Activated T-cell treated with anti-CD3 and anti-CD28 coated beads for 4 hours (primary cell): ENCODE measurements around the gene IL1RAP.
"Not testable (repeated sequence)": the region's sequence is repeated elsewhere in the genome, so short reads cannot be mapped to it uniquely, and the experiment has no call there.

ENCODE experiments used
- DNase-seq: peaks from one replicate; pipeline ENCODE4 v3.0.0-alpha.2; 2020

IL1RAP gene

DNA sequence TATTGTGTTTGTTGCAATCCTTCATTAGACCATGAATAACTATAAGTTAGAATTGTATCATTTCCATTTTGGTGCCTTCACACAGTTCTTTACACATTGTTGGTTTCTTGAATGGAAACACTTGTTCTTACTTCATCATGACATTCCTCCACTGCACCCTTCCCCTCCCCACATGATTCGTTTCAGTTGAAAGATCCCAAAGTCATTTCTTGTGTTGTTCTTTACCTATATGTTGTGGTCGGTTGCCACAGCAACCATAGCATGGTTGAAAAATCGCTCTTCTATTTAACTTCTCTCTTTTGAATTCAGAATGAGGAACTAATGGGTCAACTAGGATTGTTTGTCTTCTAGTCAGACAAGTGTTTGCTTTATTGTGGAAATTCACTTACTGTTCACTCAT is 103.3 kb downstream of the IL1RAP start:
- DNase-seq, result no peak

DNA sequence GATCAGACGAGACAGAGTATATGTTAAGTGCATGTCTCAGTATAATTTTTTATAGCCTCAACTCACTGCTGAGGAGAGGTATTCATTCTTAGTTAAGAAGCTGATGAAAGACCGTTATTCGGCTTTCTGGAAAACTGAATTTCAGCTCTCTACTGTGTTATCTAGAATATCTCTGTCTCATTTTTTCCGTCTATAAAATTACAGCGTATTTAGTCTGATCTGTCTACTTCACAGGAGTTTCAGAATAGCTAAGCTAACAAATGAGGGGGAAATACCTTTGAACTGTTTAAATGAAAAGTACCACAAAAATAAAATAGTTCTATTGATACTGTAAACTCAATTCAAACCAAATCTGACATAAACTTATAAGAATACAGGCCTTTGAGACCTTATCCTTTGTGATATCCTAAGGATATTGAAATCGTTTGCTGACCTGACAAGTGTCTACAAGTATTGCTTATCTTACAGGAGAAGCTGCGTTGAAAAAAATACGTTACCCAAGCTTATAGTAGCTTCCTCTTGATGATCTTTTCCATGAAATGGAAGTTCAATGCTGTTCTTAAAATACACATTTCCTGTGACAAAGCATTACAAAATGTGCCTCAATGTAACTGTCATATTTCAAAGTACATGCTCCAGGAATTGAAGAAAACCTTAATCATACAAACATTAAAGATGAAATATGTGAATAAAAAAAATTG is 104.6 kb downstream of the IL1RAP start:
- DNase-seq, result no peak

DNA sequence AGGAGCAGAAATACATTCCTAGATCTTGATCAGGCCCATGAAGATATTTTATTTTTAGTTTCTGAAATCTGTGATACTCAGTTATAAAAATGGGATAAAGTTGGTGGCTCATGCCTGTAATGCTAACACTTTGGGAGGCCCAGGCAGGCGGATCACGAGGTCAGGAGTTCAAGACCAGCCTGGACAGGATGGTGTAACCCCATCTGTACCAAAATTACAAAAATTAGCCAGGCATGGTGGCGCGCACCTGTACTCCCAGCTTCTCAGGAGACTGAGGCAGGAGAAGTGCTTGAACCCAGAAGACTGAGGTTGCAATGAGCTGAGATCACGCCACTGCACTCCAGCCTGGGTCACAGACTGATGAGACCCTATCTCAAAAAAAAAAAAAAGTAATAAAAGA is 105.5 kb downstream of the IL1RAP start:
- no peak for DNase-seq

DNA sequence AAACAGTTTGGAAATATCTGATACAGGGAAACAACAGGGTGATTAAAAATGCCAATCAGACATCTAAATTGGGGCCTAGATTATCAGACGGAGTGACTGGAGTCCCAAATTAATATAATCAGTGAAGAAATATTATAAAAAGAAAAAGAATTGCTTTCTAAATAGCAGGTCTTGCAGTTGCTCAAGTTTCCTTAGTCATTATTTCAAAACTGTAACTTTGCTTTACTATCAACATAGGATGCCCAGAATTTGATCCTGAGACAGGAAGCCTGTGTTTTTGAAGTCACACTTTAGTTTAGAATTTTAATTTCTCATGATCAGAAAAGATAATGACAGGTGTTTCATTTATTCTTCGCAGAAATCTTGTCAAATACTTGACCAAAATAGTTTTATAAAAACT is 105.9 kb downstream of the IL1RAP start:
- DNase-seq, result no peak

DNA sequence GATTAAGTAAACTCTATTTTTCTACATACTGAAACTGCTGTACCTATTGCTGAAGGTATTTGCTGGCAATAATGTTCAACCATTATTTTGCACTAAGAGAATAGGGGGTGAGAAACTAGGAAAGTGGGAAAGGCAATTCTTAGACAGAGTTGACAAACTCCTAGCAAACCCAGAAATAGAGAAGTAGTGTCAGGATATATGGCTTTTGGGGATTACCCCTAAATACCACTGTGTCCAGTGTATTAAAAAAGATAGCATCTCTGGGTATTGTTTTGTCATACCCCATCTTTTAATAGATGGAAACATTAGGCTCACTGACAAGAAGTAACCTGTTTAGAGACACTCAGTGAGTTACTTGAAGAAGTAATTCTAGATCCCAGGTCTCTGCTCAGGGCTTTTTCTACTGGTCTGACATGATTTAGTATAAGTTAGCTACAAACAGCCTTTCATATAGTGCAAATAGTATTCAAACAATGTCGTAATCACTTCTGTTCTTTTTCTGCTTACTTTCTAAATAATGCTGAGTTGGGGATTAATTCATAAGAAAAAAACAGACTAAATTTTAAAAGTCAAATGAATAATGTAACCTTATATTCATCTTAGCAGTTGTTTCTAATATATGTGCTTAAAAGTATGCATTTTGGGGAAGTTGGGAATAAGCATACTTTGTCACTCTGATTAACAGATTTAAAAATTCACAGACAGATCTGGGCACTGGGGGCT is 107.2 kb downstream of the IL1RAP start:
- DNase-seq, result no peak

DNA sequence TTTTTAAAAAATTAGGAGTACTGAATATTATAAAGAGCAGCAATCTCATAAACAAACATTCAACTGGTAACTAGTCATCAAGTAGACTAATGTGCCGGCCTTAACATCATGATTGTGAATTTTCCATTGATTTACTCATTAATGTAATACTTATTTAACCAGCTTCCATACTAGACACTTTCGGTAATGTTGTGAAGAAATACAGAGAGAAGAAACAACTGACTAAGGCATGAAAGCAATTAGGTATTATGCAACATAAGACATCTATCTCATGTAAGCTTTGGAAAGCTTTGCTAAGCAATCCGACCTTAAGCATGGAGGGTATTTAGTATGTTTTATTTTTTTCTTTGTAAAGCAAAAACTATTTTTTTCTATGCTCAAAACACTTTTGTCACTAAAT is 108.0 kb downstream of the IL1RAP start:
- DNase-seq, result no peak

DNA sequence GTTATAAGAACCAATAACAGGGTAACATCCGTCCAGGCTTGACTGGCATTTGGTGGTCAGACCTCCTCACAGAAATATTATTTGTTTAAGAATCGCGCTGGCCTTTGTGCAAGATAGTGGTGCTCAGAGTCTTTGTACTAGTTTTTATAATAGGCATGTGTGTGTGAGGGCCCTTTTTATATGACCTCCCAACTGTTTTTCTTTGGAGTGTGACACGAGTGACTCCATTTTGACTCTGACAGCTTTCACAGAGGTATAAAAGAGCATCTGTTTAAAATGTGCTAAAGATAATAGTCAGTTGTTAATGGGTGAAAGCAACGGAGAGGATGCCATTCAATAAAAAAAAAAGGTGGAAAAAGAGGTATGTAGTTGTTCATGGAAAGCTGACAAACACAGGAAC is 110.4 kb downstream of the IL1RAP start:
- no peak for DNase-seq

DNA sequence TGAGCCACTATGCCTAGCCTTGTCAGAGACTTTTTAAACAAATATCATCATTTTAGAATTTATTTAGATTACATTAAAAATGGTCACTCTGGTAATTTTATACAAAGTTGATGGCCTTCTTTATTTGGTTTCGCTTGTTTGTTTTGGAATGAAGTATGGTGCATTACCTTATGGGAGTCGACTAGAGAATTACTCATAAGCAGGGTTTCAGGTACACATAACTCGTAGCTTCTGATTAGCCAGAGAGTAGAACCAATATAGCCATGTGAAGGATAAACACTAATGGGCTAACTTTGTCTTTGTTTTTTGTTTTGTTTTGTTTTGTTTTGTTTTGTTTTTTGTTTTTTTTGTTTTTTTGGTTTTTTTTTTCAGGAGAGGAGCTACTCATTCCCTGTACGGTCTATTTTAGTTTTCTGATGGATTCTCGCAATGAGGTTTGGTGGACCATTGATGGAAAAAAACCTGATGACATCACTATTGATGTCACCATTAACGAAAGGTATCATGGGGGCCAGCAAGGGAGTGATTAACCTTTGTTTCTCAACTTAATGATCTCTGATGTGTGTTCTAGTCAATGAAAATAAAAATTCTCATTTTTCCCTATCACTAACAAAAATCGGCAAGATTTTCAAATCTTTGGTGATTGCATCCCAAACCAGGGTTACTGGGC is 113.2 kb downstream of the IL1RAP start:
- no peak for DNase-seq

DNA sequence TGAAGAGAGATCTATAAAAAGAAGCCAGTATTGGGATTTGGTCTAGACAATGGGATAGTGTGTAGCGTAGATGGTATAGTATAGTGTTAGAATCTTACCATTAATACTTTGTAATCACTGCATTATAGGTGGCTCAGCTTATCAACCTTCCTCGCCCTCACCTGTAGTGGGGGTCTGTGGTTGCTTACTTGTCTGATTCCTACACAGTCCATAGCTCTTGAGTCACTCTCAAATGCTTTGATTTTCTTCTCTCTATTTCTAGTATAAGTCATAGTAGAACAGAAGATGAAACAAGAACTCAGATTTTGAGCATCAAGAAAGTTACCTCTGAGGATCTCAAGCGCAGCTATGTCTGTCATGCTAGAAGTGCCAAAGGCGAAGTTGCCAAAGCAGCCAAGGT is 115.2 kb downstream of the IL1RAP start:
- no peak for DNase-seq

DNA sequence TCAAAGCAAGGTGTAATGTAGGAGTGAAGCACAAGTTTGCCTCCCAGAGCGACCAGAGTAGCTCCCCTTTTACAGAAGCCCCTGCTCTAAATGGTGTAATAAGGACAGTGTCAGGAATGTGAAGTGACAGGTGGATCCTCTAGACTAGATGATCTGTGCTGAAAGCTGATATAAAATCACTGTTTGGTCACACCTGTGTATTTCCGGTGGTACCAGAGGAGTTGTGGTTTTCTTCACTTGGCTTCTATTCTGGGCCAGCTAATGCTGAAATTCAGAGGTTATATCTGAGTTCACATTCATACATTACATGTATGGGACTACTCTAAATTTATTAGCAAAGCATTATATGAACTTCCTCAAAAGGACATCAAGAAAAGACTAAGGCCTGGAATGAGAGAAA is 117.4 kb downstream of the IL1RAP start:
- no peak for DNase-seq

DNA sequence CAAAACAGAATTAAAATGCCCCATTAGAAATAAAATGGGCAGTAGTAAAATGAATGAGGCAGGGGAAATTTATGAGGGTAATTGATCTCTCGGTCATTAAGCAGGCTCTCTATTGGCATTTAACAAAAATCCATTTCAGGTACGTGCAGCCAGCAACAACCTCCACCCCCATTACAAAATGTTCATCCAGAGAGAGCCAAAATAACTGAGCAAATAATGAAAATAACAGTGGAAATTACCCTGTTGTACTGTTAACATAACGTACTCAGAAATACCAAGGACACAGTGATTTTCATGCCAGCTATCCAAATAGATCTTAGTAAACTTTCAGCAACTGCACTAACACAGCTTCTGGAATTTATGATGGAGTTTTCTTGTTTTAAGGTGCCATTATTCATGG is 127.7 kb downstream of the IL1RAP start:
- DNase-seq, result no peak

DNA sequence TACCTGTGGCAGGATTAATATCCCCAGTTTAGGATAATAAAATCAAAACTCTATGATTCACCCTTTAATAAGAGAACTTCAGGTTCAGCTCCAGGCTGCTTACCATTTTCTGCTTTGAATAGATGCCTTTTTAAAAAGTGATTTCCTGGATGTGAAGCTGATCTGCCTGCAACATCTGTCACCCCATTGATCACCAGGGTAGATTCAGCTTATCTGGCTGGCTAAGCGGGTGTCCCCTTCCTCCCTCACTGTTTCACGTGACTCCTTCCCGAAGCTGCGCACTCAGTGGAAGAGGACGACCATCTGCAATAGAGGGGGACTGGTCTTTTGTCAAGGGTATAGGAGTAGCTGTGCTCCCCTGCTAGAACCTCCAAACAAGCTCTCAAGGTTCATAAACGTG is 128.1 kb downstream of the IL1RAP start:
- DNase-seq, result no peak

DNA sequence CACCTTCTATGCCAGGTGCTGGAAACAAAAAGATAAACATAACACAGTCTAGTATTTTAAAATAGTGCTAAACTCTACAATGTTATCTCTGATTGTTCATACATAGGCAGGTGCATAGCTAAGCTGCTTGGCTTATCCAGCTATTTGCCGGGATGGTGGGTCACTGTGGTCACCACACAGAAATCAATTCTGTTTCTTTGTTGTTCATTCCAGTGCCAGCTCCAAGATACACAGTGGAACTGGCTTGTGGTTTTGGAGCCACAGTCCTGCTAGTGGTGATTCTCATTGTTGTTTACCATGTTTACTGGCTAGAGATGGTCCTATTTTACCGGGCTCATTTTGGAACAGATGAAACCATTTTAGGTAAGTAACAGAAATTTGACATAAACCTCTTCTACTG is 130.2 kb downstream of the IL1RAP start:
- no peak for DNase-seq

DNA sequence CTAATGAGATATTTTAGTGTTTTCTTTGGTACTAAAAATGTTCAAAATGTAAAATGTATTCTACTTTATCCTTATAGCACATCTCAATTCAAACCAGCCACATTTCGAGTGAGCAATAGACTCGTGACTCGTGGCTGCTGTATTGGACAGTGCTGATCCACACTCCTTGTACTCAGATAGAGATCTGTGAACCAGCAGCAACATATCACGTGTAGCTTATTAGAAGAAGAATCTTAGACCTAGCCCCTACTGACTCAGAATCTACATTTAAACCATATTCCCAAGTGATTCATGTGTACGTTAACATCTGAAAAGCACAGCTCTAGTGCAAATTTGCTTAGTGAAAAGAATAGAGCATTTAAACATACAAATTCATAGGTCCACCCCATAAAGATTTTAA is 130.9 kb downstream of the IL1RAP start:
- no peak for DNase-seq

DNA sequence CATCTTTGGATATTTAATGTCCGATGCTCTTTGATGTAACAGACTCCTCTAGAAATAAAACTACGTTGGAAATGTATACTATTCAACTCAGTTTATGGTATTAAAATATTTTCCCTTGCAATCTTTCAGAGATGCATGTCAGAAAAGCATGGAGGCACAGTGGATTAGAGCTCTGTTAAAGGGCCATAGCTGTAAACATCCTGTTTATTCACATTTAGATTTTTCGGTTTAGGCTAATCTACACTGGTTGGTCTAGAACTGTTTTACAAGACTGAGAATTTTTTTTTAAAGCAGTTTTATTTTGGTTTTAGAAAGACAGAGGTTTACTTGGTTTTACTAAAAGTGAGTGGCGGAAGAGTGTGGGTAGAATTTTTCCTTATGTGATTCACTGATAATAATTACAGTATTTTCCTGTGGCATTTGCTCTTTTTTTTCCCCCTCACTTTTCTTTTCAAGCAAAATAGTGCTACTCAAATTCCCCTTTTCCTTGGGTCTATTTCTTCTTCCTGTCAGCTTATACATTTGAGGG is 132.1 kb downstream of the IL1RAP start:
- DNase-seq, result no peak

DNA sequence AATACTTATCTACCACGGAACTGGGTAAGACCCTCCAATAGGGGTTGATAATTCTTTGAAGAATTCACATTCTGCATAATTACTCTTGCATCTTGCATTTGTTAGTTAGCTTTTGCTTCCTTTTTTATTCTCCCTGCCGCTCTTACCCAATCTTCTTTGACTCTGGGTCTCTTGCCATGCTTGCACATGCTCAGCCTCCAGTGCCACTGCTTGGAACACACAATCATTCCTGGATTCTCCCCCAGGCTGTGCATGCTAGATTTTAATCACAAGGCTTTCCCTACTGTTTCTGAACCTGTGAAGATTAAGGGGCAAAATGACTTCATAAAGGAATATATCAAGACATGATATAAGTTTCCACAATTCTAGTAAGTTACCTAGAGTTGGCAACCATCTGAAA is 133.1 kb downstream of the IL1RAP start:
- DNase-seq, result no peak

DNA sequence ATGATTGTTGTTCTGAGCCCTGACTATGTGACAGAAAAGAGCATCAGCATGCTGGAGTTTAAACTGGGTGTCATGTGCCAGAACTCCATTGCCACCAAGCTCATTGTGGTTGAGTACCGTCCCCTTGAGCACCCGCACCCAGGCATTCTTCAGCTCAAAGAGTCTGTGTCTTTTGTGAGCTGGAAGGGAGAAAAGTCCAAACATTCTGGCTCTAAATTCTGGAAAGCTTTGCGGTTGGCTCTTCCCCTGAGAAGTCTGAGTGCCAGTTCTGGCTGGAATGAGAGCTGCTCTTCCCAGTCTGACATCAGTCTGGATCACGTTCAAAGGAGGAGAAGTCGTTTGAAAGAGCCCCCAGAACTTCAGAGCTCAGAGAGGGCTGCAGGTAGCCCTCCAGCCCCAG is 142.0 kb downstream of the IL1RAP start:
- DNase-seq, result no peak

DNA sequence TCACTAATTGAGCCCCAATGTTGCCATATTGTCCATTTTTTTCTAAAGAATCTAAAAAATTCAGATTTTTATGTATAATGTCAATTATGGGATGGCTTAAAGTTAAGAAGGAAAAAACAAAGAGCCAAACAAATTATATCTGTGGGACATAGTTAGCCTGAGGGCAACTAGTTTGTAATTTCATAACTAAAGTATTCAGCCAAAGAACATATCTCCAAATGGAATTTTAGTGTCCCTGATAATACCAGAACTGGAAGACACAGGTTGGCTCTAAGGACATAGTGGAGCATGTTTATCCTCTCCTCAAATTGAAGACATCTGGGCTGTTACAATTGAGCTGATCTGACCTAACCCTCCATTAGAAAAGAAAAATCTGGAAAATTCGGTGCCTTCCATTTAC is 144.2 kb downstream of the IL1RAP start:
- no peak for DNase-seq

DNA sequence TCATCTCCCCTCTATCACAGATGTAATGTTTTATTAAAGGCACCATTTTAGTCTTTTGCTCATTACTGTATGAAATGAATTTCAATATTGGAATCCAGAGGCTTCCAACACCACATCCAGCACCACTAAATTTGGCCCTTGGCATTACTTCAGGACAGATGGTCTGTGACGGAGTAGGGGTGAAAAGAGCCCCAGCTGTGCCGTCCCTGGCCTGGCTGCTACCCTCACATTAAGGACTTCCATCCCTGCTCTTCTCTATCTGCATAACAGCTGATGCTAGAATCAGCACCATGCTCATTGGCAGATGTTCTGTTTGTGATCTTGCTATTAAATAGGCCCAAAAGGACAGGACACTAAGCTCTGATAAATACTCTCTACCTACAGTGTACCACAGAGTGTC is 152.9 kb downstream of the IL1RAP start:
- no peak for DNase-seq

DNA sequence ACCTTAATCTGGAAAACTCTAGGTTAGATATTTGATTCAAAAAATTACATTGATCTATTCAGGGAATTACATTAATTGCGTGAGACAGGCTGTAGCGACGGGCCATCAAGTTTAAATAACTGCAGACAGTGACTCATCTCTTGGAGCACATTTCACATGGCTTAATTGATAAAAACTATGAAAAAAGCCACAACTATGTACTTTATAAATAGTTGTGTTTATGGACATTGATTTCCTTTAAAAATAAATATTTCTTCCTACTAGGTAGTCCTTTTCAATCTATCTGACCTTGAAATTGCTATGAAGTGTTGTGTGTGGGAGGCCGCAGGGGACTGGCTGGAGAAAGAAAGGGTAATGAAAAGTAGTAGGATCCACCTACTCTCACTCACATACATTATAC is 157.8 kb downstream of the IL1RAP start:
- DNase-seq, result no peak

DNA sequence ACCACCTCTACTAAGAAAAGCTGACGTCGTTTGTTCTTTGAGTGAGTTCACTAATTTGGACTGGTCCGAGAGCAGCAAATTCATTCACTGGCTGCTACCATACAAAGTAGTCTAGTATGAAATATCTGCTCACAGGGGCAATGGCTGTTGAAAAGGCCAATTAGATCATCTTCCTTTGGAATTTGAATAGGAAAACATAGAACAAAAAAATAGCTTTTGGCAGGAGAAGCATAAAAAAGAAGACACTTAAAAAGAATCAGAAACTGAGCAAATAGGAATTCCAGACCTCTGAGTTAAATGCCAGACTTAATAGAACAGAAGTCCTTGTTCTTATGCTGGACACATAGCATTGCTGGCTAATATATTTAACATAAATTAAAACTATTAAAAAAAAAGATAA is 159.3 kb downstream of the IL1RAP start:
- no peak for DNase-seq

DNA sequence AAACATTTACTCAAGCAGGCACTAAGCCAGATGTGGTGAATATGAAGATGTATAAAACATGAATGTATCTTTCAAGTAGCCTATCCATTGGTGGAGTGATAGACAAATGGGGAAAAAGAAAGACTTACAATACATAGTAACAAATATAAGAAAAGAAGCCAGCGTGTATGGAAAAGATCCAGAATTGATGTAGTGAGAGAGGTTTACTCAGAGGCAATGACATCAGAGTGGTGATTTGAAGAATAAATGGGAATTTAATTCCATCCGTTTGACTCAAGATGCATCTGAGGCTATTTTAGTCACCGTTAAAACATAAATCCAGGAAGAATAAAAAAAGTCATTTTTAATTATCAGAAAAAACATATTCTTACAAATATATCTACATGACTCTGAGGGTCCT is 162.6 kb downstream of the IL1RAP start:
- DNase-seq, result no peak

DNA sequence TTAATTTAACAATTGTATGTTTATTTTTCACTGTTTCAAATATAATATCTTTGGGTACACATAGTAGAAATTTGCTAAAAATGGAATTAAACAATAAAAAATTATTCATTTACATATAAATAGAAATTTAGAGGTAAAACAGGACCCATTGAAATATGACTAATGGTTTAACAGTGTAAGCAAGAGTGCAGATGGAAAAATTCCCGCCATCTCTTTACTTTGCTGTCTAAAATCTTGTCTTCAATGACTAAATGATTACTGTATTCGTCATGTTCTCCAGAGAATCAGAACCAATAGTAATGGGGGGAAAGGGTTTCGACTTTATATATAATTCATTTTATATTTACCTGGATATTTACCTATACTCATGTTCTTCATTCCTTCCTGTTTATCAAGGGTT is 163.1 kb downstream of the IL1RAP start:
- no peak for DNase-seq

DNA sequence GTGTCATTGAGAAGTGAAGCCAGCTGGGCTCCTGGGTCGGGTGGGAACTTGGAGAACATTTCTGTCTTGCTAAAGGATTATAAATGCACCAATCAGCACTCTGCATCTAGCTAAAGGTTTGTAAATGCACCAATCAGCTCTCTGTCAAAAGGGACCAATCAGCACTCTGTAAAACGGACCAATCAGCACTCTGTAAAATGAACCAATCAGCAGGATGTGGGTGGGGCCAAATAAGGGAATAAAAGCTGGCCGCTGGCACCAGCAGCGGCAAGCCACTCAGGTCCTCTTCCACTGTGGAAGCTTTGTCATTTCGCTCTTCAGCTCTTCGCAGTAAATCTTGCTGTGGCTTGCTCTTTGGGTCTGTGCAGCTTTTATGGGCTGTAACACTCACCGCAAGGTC is 164.0 kb downstream of the IL1RAP start:
- DNase-seq, result not testable (repeated sequence)
